ENCODE measurements around the gene TRA2A.
"Not testable (repeated sequence)": the region's sequence is repeated elsewhere in the genome, so short reads cannot be mapped to it uniquely, and the experiment has no call there.

TRA2A gene

GRCh38 chr7:23494009-23494408, 37.8 kb downstream of the TRA2A start:
- no peak for DNase-seq (ENCODE audit: low read depth in 3 of 3)

GRCh38 chr7:23491502-23491901, 40.3 kb downstream of the TRA2A start:
- DNase-seq (ENCODE audit: low read depth in 3 of 3), result no peak

- peak in 1 of 3 experiments; percentile 27 for DNase-seq (ENCODE audit: low read depth in 3 of 3)
These were observed 41.2 kb downstream of the TRA2A start for GRCh38 chr7:23490357-23491135.

- DNase-seq (ENCODE audit: low read depth in 3 of 3), result not testable (repeated sequence)
These were observed 43.1 kb downstream of the TRA2A start for GRCh38 chr7:23488714-23489113.

- DNase-seq (ENCODE audit: low read depth in 3 of 3), result no peak
These were observed 44.1 kb downstream of the TRA2A start for GRCh38 chr7:23487670-23488069.

GRCh38 chr7:23486002-23486773, 45.6 kb downstream of the TRA2A start:
- no peak for DNase-seq (ENCODE audit: low read depth in 3 of 3)

GRCh38 chr7:23482686-23483085, 49.1 kb downstream of the TRA2A start:
- DNase-seq (ENCODE audit: low read depth in 3 of 3), result no peak

GRCh38 chr7:23477962-23478866, 53.6 kb downstream of the TRA2A start:
- no peak for DNase-seq (ENCODE audit: low read depth in 3 of 3)

GRCh38 chr7:23477157-23477499, 54.7 kb downstream of the TRA2A start:
- DNase-seq (ENCODE audit: low read depth in 3 of 3), result no peak

- DNase-seq (ENCODE audit: low read depth in 3 of 3), result no peak
These were observed 55.3 kb downstream of the TRA2A start for GRCh38 chr7:23476286-23477156.

GRCh38 chr7:23475576-23475839, 56.3 kb downstream of the TRA2A start:
- DNase-seq (ENCODE audit: low read depth in 3 of 3), result no peak

GRCh38 chr7:23474829-23475575, 56.8 kb downstream of the TRA2A start:
- no peak for DNase-seq (ENCODE audit: low read depth in 3 of 3)

GRCh38 chr7:23474094-23474828, 57.5 kb downstream of the TRA2A start:
- peak in 2 of 3 experiments; percentile 40 to 82 for DNase-seq (ENCODE audit: low read depth in 3 of 3)

GRCh38 chr7:23473844-23474093, 58.0 kb downstream of the TRA2A start:
- DNase-seq (ENCODE audit: low read depth in 3 of 3), result no peak

- no peak for DNase-seq (ENCODE audit: low read depth in 3 of 3)
These were observed 58.6 kb downstream of the TRA2A start for GRCh38 chr7:23472956-23473843.

- no peak for DNase-seq (ENCODE audit: low read depth in 3 of 3)
These were observed 59.2 kb downstream of the TRA2A start for GRCh38 chr7:23472556-23472955.

GRCh38 chr7:23472046-23472445, 59.7 kb downstream of the TRA2A start:
- no peak for DNase-seq (ENCODE audit: low read depth in 3 of 3)

GRCh38 chr7:23471106-23471859, 60.5 kb downstream of the TRA2A start:
- DNase-seq (ENCODE audit: low read depth in 3 of 3), result no peak
